Lower leg skin (tissue), 3 donors: ENCODE results near the gene KNOP1.

Experiments used
- POLR2A ChIP-seq, 2 donors: fragments of 450-650 bp; IDR thresholded peaks; one replicate each; pipeline ENCODE4 v1.6.1; 2016 to 2017; ENCODE audit warnings: antibody characterized with exemption in 2 of 2, mild to moderate bottlenecking in 1 of 2, moderate library complexity in 1 of 2
- TF ChIP-seq, protein P1 (sequence below), 3 donors: fragments of 450-650 bp; IDR thresholded peaks; one replicate each; pipeline ENCODE4 v1.5.1; 2016; ENCODE audit warnings: antibody characterized with exemption in 3 of 3, mild to moderate bottlenecking in 3 of 3, moderate library complexity in 2 of 3

GRCh38 chr16:19712418-19713058 is 5.5 kb downstream of the KNOP1 start:
- TF ChIP-seq POLR2A (IDR thresholded peaks at IDR 0.05), result no peak
- TF ChIP-seq, protein P1, sequence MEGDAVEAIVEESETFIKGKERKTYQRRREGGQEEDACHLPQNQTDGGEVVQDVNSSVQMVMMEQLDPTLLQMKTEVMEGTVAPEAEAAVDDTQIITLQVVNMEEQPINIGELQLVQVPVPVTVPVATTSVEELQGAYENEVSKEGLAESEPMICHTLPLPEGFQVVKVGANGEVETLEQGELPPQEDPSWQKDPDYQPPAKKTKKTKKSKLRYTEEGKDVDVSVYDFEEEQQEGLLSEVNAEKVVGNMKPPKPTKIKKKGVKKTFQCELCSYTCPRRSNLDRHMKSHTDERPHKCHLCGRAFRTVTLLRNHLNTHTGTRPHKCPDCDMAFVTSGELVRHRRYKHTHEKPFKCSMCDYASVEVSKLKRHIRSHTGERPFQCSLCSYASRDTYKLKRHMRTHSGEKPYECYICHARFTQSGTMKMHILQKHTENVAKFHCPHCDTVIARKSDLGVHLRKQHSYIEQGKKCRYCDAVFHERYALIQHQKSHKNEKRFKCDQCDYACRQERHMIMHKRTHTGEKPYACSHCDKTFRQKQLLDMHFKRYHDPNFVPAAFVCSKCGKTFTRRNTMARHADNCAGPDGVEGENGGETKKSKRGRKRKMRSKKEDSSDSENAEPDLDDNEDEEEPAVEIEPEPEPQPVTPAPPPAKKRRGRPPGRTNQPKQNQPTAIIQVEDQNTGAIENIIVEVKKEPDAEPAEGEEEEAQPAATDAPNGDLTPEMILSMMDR (IDR thresholded peaks at IDR 0.05), result no peak
